HG02840 (cell line): Measurements from ENCODE around the gene DUOXA2.
"Not testable (repeated sequence)": the region's sequence is repeated elsewhere in the genome, so short reads cannot be mapped to it uniquely, and the experiment has no call there.

ENCODE experiments used
- ATAC-seq: cut with Tn5 transposase; IDR thresholded peaks from one replicate; pipeline ENCODE4 v1.9.1; 2021; ENCODE audit warnings: mild to moderate bottlenecking, moderate library complexity, moderate number of reproducible peaks; ENCODE audit not compliant: unreplicated experiment, low FRiP score

Gene DUOXA2

DNA sequence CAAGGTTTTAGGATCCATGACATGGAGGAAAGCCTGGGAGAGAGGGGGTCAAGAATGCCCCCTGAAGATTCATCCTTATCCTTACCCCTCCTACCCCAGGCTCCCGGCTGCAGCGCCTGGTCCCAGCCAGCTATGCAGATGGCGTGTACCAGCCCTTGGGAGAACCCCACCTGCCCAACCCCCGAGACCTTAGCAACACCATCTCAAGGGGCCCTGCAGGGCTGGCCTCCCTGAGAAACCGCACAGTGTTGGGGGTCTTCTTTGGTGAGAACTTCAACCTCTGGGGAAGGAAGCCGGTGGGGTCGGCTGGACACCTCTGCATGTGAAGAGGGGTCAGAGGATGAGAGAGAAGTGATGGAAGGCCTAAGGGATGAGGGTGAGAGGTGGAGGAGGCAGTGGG lies 19.9 kb downstream of the DUOXA2 start:
- no peak for ATAC-seq

- no peak for ATAC-seq
These were observed 20.8 kb downstream of the DUOXA2 start for GRCh38 chr15:45134682-45135604.

DNA sequence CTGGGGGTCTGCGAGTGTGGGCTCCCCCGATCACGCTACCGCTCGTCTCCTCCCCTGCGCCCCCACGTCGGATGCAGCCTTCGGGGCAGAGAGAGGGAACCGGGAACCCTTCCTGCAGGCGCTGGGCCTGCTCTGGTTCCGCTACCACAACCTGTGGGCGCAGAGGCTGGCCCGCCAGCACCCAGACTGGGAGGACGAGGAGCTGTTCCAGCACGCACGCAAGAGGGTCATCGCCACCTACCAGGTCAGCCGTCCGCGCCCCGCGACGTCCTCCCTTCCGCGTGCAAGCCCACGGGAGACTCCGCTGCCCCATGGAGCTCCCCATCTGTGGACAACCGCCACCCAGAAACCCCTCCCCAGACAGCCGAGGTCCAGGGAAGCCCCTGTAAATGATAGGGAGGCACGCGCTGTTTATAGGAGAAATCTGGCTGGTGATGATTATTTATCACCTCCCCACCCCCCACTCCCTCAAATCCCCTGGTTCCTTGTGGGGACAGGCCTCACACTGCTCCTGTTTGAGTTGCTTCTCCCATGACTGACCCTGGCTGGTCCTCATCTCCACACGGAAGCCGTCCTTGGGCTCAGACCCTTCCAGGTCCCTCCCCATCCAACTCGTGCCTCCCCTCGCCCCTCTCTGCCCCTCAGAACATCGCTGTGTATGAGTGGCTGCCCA lies 21.7 kb downstream of the DUOXA2 start:
- not testable (repeated sequence) for ATAC-seq

GRCh38 chr15:45136378-45136764 lies 22.2 kb downstream of the DUOXA2 start:
- ATAC-seq = no peak

- ATAC-seq = no peak
These were observed 23.6 kb downstream of the DUOXA2 start for GRCh38 chr15:45137703-45138102.

DNA sequence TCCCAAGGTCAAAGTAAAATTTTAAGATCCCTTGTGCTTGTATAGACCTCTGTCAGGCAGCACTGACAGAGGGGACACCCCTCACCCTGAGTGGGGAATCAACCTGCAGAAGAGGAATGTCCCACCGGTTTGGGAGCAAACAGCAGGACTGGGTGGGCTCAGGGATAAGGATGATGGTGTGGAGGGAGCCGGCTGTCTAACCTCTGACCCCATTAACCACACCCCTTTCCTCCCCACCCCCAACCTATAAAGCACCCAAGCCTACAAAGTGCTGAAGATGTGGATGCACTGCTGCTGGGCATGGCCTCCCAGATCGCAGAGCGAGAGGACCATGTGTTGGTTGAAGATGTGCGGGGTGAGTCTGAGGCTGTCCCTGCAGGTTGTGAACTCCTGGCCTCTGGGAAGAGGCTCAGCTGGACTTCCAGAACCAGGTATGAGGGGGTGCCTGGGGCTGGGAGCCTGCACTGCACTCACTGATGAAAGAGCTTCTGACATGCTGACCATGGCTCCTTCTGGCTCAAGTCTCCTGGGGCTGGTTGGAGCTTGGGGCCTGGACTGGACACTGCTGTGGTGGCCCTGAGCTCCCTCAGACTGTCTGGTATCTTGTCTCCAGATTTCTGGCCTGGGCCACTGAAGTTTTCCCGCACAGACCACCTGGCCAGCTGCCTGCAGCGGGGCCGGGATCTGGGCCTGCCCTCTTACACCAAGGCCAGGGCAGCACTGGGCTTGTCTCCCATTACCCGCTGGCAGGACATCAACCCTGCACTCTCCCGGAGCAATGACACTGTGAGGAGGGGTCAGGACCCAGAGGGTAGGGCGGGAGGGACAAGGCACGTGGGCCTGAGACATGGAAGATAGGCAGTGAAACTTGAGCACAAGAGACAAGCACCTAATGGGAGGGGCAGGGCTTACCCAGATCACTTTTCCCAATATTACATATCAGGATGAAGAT lies 25.0 kb downstream of the DUOXA2 start:
- no peak for ATAC-seq

DNA sequence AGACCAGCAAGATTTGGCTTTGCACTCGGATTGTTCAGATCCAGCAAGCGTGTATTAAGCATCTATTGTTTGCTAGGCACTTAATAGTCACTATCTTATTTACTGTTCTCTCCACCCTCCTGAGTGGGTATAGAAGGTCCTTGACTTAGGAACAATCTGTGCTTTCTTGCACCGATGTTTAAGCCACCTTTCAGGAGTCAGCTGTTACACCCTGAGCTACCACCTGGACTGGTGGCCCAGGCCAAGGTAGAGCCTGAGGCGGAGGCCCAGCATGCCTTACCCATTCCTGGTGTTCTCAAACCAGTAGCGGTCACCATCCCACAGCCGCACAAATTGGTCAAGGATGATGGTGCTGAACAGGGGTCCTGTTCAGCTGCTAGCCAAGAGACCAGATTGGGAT lies 25.6 kb downstream of the DUOXA2 start:
- ATAC-seq = no peak

DNA sequence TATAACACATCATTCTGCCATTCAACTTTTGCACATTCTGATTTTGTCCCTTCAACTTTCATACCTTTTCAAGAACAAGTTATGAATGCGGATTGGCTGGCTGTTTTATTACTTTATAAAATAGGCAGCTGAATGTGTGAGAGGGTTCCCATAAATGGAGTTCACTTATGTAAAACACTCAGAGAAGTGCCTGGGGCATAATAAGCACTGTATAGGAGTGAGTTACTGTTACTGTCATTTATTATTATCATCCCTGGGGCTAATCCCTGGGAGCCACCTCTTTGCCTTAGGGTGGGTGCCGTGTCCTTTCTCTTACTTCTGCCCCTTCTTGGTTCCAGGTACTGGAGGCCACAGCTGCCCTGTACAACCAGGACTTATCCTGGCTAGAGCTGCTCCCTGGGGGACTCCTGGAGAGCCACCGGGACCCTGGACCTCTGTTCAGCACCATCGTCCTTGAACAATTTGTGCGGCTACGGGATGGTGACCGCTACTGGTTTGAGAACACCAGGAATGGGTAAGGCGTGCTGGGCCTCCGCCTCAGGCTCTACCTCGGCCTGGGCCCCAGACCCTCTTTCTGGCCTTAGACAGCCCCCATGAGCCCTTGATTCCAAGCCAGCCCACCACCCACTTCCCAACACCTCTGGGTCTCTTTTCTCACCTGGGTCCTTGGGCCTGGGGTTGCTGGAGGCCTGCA lies 26.6 kb downstream of the DUOXA2 start:
- no peak for ATAC-seq

- no peak for ATAC-seq
These were observed 27.3 kb downstream of the DUOXA2 start for GRCh38 chr15:45141386-45141785.

DNA sequence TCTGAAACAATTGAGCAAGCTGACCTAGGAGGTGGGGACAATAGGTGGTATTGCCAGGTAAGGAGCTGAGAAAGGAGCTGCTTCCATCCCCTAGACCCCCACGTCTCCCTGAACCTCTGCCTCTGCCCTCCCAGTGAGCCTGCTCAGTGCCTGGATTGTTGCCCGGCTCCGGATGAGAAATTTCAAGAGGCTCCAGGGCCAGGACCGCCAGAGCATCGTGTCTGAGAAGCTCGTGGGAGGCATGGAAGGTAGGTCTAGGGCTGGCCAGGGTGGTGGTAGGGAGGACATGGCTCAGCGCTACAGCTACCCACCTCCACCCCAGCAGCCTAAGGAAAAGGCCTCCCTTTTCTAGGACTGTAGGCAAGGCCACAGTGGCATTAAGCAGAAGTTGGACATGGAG lies 28.9 kb downstream of the DUOXA2 start:
- ATAC-seq = no peak

GRCh38 chr15:45143946-45144345 lies 29.8 kb downstream of the DUOXA2 start:
- ATAC-seq = no peak

DNA sequence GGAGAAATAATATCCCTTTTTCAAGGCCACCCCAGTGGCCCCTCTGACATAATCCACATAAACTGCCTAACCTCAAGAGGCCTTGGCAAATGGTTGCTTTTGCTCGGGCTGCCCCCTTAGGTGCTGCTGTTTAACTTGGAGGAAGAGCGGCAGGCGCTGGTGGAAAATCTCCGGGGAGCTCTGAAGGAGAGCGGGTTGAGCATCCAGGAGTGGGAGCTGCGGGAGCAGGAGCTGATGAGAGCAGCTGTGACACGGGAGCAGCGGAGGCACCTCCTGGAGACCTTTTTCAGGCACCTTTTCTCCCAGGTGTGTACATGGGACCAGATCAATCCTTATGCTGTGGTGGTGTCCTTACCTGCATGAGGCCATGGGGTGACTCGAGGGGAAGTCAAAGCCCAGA lies 30.6 kb downstream of the DUOXA2 start:
- no peak for ATAC-seq

GRCh38 chr15:45146405-45146804 lies 32.3 kb downstream of the DUOXA2 start:
- ATAC-seq = no peak

DNA sequence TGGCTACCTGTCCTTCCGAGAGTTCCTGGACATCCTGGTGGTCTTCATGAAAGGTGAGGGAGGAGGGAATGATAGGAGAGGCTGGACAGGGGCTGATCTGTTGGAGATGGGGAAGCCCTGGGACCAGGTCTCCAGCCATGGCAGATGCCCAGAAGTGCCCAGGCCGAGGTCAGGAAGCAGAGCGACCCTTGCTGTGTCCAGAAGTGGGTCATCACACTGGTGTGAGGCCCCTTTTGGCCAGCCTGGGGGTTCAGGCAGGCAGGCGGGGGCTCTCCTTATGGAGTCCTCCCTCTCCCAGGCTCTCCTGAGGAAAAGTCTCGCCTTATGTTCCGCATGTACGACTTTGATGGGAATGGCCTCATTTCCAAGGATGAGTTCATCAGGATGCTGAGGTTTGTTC lies 33.5 kb downstream of the DUOXA2 start:
- no peak for ATAC-seq

DNA sequence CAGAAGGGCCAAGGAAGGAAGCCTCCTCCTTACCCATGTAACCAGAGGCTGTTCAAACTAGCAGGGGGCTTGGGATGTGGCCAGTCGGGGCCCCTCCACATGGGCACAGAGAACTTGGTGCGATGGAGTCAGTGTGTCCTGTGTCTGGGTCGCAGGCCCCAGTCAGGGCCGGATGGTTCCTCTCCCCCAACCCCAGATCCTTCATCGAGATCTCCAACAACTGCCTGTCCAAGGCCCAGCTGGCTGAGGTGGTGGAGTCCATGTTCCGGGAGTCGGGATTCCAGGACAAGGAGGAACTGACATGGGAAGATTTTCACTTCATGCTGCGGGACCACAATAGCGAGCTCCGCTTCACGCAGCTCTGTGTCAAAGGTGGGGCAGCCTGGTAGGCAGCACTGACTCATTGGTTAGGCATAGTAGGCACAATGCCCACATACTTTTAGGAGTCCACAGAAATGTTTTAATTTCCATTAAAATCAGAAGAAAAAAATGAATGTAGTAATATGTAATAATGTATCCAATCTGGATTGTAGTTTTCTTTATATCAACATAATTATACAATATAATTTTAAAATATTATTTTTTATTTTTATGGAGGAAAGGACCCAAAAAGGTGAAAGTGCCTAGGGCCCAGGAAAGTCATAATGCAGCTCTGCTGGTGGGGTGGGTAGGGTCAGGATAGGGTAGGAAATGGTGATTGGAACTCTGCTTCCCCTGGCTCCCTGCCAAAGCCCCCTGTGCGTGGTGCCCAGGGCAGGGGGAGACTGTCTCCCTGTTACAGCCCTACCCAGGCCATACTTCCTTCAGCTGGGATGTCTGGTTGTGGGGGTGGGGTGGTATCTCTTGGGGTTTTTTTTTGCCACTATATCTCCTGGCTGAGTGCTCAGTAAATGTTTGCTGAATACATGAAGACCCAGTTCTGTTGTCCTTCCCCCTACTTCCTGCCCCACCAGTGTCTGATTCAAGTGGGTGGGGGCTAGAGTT lies 34.2 kb downstream of the DUOXA2 start:
- ATAC-seq = no peak

DNA sequence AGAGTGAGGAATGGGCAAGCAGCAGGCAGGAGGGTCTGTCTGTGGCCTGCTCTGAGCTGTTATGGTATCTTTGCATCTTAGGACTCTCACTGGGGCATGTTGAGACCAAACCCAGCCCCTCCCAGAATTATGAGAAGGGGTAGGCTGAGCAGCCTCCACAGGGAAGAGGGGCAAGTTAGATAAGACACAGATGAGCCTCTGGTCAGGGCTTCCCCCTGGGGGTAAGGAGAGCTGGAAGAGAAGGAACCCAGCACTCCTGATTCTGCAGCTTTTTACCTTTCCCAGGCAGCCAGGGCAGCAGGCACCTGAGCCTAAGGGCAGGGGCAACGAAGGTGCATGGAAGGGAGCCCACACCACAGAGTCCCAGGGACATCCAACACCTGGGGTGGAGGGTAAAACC lies 34.9 kb downstream of the DUOXA2 start:
- no peak for ATAC-seq

- no peak for ATAC-seq
These were observed 36.4 kb downstream of the DUOXA2 start for GRCh38 chr15:45150481-45150880.

DNA sequence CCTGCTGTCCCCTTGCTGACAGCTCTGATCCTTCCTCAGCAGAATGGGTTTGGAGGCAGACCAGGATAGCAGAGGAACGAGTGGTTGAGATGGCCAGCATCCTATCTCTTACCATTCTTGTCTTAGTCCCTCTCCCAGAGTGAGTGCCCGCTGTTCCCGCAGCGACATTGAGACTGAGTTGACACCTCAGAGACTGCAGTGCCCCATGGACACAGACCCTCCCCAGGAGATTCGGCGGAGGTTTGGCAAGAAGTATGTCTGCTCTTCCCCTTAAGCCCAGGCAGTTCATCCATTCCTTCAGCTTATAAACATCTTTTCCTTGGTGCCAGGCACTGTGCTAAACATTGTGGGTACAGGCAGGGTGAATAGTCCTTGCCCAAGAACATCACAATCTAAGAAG lies 36.9 kb downstream of the DUOXA2 start:
- no peak for ATAC-seq
